Sigmoid colon (tissue), 7 donors: Measurements from ENCODE around the gene FHL2. TPM values are rescaled to one million over a fixed set of nuclear protein-coding genes. Genes with fewer than 3 reads are reported as not detected.
"Not testable (repeated sequence)": the region's sequence is repeated elsewhere in the genome, so short reads cannot be mapped to it uniquely, and the experiment has no call there.

Source experiments
- DNase-seq: peaks from one replicate; pipeline ENCODE4 v3.0.0-alpha.2; 2019
- H3K27ac ChIP-seq, 4 donors: fragments of 200-600 bp; sonication (generic); one replicate each; pipeline ENCODE4 v1.5.1; 2016 to 2019; ENCODE audit warnings: mild to moderate bottlenecking in 1 of 4
- H3K27me3 ChIP-seq, 3 donors: fragments of 200-600 bp; sonication (generic); one replicate each; pipeline ENCODE4 v1.5.1; 2019; ENCODE audit warnings: mild to moderate bottlenecking in 1 of 3
- H3K36me3 ChIP-seq, 4 donors: fragments of 200-600 bp; sonication (generic); one replicate each; pipeline ENCODE4 v1.5.1; 2016 to 2019
- H3K4me1 ChIP-seq, 4 donors: fragments of 200-600 bp; sonication (generic); one replicate each; pipeline ENCODE4 v1.5.1; 2017 to 2019
- H3K4me3 ChIP-seq, 4 donors: fragments of 200-600 bp; sonication (generic); one replicate each; pipeline ENCODE4 v1.5.1; 2017 to 2019; ENCODE audit warnings: mild to moderate bottlenecking in 2 of 4, moderate library complexity in 1 of 4
- H3K9me3 ChIP-seq, 4 donors: fragments of 200-600 bp in 3 of 4; sonication (generic) in 3 of 4; one replicate each; pipeline versions ENCODE4 v1.5.1 to v1.6.1; 2013 to 2019
- CTCF ChIP-seq, 4 experiments: fragments of 450-650 bp in 3 of 4; fragments of 200-600 bp in 1 of 4; IDR thresholded peaks; one replicate each; pipeline ENCODE4 v1.5.1; 2016 to 2019; ENCODE audit warnings: antibody characterized with exemption in 4 of 4, mild to moderate bottlenecking in 3 of 4, moderate library complexity in 2 of 4
- EP300 ChIP-seq, 4 donors: sonication (generic); formaldehyde crosslinking; IDR thresholded peaks; one replicate each; pipeline ENCODE4 v1.6.1; 2017; ENCODE audit warnings: antibody characterized with exemption in 4 of 4
- POLR2A ChIP-seq, 2 donors: fragments of 450-650 bp; IDR thresholded peaks; one replicate each; pipeline ENCODE4 v1.6.1; 2016; ENCODE audit warnings: antibody characterized with exemption in 2 of 2, mild to moderate bottlenecking in 2 of 2, moderate library complexity in 2 of 2
- POLR2AphosphoS5 ChIP-seq, 4 donors: sonication (generic); formaldehyde crosslinking; IDR thresholded peaks; one replicate each; pipeline ENCODE4 v1.6.1; 2017; ENCODE audit warnings: antibody characterized with exemption in 4 of 4
- WGBS, 2 donors: extraction: QIAGEN DNeasy Blood & Tissue Kit; methylation state at CpG; one replicate each; pipeline ENCODE4 v1.1.7; 2013; 5-methylcytosine and 5-hydroxymethylcytosine counted together
- intact Hi-C: fragments of 100-400 bp; cut with DNase I; formaldehyde crosslinking; loops from one replicate; pipeline ENCODE4 v1.15.1; 2023
- polyA plus RNA-seq, 3 donors: library from polyadenylated mRNA; stranded (reverse); fragments of 200-250 nt; gene quantifications; one replicate each; pipeline ENCODE4 v1.2.3, GENCODE V29; 2013
- total RNA-seq, 4 donors: library from RNA; depleted of rRNA; stranded (reverse); fragments of >200 nt; gene quantifications; one replicate each; pipeline ENCODE4 v1.1.0, GENCODE V29; 2016
- donor health status: healthy with polysubstance abuse.
- donor health status: Bipolar disorder and iron deficiency.
- donor health status: healthy.

FHL2 gene
- total and polyA plus RNA-seq, 7 donors, result 62.0 to 210 (median 98.8) TPM

GRCh38 chr2:105327690-105328089, 71.2 kb downstream of the FHL2 start:
- 88 to 90% methylated on average over 2 of the region's 2 CpGs for WGBS, 2 donors
- no peak overlapping the region for H3K4me3 ChIP-seq
- no peak for TF ChIP-seq POLR2A (IDR thresholded peaks at IDR 0.05)
- no peak for TF ChIP-seq EP300 (IDR thresholded peaks at IDR 0.05)
- no peak for TF ChIP-seq CTCF (IDR thresholded peaks at IDR 0.05)
- no peak for TF ChIP-seq POLR2AphosphoS5 (IDR thresholded peaks at IDR 0.05)
- H3K27me3 ChIP-seq, result no peaks in the 10 kb centered on the region
- intact Hi-C loops, result no loop called here
- no peaks in the 10 kb centered on the region for H3K9me3 ChIP-seq
- DNase-seq, result no peak
- H3K27ac ChIP-seq, result peak overlapping the region in 3 of 4 donors; percentile 79 to 91 (median 89)
- H3K36me3 ChIP-seq, result no peaks in the 10 kb centered on the region
- H3K4me1 ChIP-seq, result peaks cover 0 to 29% (median 19%) of the 10 kb centered on the region in 4 donors

- H3K4me3 ChIP-seq, intact Hi-C loops, H3K27me3 ChIP-seq, DNase-seq, H3K36me3 ChIP-seq, H3K9me3 ChIP-seq, H3K27ac ChIP-seq: not testable (repeated sequence)
- H3K4me1 ChIP-seq, result peaks cover 0 to 29% (median 19%) of the 10 kb centered on the region in 4 donors
- whole genome bisulfite sequencing, 2 donors, result 85 to 96% methylated on average over 3 of the region's 3 CpGs
Observed at GRCh38 chr2:105327271-105327670, 71.6 kb downstream of the FHL2 start.

GRCh38 chr2:105325389-105325963, 73.4 kb downstream of the FHL2 start:
- H3K4me1 ChIP-seq, result peaks cover 0 to 27% (median 17%) of the 10 kb centered on the region in 4 donors
- H3K9me3 ChIP-seq, result no peaks in the 10 kb centered on the region
- no peak for DNase-seq
- no peak overlapping the region for H3K27ac ChIP-seq
- WGBS, 2 donors, result 60 to 83% methylated on average over 3 of the region's 3 CpGs
- H3K4me3 ChIP-seq, result no peak overlapping the region
- no peaks in the 10 kb centered on the region for H3K27me3 ChIP-seq
- H3K36me3 ChIP-seq, result no peaks in the 10 kb centered on the region
- TF ChIP-seq EP300 (IDR thresholded peaks at IDR 0.05) (no peak), POLR2AphosphoS5 (IDR thresholded peaks at IDR 0.05) (no peak), POLR2A (IDR thresholded peaks at IDR 0.05) (no peak), CTCF (IDR thresholded peaks at IDR 0.05) (no peak)
- intact Hi-C loops, result no loop called here

- no peak for DNase-seq
- TF ChIP-seq EP300 (IDR thresholded peaks at IDR 0.05), result no peak
- no peak for TF ChIP-seq POLR2A (IDR thresholded peaks at IDR 0.05)
- no peak for TF ChIP-seq POLR2AphosphoS5 (IDR thresholded peaks at IDR 0.05)
- TF ChIP-seq CTCF (IDR thresholded peaks at IDR 0.05), result no peak
- intact Hi-C loops, result no loop called here
- no peaks in the 10 kb centered on the region for H3K36me3 ChIP-seq
- no peaks in the 10 kb centered on the region for H3K27me3 ChIP-seq
- H3K9me3 ChIP-seq, result no peaks in the 10 kb centered on the region
- 76 to 94% methylated on average over 4 of the region's 4 CpGs for WGBS, 2 donors
- H3K4me3 ChIP-seq, result no peak overlapping the region
- peaks cover 0 to 28% (median 12%) of the 10 kb centered on the region in 4 donors for H3K4me1 ChIP-seq
- no peak overlapping the region for H3K27ac ChIP-seq
Observed at GRCh38 chr2:105324732-105325131, 74.1 kb downstream of the FHL2 start.

- H3K4me3 ChIP-seq, result no peak overlapping the region
- 65 to 68% methylated on average over 4 of the region's 4 CpGs for WGBS, 2 donors
- intact Hi-C loops, result no loop called here
Observed at GRCh38 chr2:105324101-105324500, 74.8 kb downstream of the FHL2 start.

More at GRCh38 chr2:105324101-105324500, 74.8 kb downstream of the FHL2 start:
- Histone ChIP-seq H3K27ac (no peak overlapping the region), H3K36me3 (no peaks in the 10 kb centered on the region), H3K9me3 (no peaks in the 10 kb centered on the region), H3K4me1 (peaks cover 0 to 29% (median 12%) of the 10 kb centered on the region in 4 donors), H3K27me3 (no peaks in the 10 kb centered on the region)
- TF ChIP-seq CTCF (IDR thresholded peaks at IDR 0.05), result no peak
- TF ChIP-seq POLR2AphosphoS5 (IDR thresholded peaks at IDR 0.05), result no peak
- no peak for TF ChIP-seq EP300 (IDR thresholded peaks at IDR 0.05)
- TF ChIP-seq POLR2A (IDR thresholded peaks at IDR 0.05), result no peak
- DNase-seq, result no peak
